ENCODE results near the gene CRKL.
"Not testable (repeated sequence)": the region's sequence is repeated elsewhere in the genome, so short reads cannot be mapped to it uniquely, and the experiment has no call there.

CRKL gene

DNA sequence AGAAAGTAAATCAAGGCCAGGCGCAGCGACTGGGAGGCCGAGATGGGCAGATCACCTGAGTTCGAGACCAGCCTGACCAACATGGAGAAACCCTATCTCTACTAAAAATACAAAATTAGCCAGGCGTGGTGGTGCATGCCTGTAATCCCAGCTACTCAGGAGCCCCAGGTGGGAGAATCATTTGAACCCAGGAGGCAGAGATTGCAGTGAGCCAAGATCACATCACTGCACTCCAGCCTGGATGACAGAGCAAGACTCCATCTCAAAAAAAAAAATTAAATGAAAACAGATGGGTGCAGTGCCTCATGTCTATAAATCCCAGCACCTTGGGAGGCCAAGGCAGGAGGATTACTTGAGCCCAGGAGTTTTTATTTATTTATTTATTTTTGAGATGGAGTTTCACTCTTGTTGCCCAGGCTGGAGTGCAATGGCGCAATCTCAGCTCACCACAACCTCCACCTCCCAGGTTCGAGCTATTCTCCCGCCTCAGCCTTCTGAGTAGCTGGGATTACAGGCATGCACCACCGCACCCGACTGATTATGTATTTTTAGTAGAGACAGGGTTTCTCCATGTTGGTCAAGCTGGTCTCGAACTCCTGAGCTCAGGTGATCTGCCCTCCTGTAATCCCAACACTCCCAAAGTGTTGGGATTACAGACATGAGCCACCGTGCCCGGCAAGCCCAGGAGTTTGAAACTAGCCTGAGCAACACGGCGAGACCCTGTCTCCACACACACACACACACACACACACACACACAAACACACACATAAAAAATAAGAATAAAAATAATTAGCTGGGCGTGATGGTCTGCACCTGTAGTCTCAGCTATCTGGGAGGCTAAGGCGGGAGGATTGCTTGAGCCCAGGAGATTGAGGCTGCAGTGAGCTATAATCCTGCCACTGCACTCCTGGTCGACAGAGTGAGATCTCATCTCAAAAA is 15.8 kb upstream of the CRKL start:
- not testable (repeated sequence) for DNase-seq (ENCODE audit: low spot score)

DNA sequence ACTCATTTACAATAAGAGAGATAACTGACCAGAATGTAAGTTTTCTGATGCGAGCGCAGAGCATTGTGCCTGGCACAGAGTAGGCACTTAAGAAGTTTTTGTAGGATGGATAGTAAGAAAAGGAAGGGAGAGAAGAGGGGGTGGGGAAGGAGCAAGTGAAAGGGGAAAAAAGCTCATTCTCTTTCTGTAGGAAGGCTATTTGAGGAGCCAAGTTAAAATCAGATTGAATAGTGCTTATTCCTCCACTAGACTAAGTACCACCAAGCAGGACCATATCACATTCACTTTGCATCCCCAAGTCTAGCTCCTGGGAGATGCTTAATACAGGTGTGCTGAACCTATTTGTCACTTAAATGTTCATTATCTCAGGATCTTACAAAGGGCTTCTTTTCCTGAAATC is 14.1 kb upstream of the CRKL start:
- DNase-seq (ENCODE audit: low spot score): no peak

DNA sequence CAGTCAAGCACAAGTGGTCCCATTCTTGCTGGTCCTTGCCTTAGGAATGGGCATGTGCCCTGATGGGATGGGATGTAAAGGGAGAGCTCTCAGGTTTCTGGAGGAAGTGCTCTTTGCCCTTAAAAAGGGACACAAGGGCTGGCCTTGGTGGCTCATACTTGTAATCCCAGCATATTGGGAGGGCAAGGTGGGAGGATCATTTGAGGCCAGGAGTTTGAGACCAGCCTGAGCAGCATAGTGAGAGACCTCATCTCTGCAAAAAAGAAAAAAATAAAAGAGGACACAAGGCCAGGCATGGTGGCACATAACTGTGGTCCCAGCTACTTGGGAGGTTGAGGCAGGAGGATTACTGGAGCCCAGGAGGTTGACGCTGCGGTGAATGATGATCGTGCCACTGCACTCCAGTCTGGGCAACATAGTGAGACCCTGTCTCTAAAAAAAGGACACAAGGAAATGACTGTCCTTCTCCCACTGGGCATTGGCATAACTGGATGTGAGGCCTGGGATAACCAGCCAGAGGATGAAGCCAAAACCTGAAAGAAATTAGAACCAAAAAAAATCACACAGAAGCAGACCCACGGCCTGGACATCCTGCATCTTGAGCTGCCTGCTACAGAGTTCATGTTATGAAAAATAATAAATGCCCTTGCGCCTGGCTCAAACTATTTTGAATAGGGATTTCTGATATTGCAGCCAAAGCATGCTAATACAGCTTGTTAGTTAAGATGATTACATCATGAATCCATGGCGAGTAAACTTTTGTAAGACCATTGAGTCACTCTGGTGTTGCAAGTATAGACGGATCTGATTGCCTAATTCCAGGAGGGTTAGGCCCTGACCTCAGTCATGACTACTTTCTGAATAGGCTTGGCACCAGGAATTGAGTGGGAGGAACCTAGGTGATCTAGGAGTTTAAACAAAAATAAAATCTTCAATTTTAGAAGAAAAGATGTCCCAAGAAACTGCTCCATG is 12.9 kb upstream of the CRKL start:
- no peak for DNase-seq (ENCODE audit: low spot score)

DNA sequence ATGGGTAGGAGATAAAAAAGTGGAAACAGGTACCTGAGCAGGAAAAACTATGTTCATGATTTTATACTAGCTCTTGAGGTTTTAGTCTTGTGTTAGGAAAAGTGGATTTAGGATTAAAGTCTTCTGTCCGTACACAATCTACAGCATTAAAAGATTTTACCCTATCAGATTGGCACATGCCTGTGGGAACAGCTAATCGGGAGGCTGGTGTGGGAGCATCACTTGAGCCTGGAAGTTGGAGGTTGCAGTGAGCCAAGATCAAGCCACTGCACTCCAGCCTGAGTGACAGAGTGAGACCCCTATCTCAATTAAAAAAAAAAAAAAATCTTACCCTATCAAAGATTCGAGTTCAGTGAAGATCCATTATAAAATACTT is 12.2 kb upstream of the CRKL start:
- no peak for DNase-seq (ENCODE audit: low spot score)

DNA sequence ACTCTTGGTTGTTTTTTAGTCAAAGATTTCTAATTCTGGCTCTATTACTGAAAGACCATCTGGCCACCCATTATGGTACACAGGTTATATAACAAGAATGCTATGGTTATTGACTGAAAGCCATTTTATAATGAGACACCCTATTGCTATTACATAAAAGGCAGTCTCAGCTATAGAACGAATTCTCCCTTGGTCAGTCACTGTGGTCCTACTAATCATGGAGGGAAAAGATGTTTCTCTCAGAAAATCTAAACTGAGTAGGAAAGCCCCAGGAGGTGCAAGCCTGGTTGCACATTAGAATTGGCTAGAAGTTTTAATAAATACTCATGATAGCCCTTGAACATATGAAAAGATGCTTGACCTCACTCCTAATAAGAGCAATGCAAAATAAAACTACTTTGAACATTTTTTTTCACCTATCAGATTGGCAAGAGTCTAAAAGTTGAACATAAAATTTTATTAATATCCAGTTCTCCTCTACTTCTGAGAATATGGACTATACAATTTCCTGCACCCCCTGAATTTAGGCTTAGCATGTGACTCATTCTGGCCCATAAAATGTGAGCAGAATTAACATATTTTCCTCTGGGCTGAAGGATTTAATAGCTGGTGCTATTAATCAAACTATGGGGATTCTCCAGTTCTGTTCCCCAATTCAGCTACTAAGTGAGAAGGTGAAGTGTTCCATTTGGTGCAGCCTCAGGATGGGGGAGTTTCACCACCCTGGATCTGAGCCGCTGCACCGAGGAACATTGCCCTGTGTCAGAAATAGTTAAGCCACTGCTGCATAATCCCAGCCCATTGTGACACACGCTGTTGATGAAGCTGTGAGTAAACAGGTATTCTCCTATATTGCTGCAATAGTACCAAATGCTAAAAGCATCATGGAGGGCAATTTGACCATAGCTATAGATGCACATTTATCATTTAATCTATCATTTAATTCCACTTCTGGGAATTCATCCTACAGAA is 11.5 kb upstream of the CRKL start:
- DNase-seq (ENCODE audit: low spot score): no peak

DNA sequence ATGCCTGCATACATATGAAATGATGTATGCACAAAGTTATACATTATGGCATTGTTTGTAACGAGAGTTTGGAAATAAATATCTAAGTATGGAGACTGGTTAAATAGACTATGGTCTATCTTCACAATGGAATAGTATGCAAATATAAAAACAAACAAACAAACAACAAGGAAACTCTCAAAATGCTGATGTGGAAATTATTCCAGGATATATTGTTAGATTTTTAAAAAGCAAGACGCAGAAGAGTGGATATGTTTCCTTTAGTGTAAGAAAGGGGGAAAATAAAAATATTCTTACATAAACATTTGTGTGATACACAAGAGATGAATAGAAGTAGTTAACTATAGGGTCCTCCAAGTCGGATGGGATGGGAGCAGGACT is 10.8 kb upstream of the CRKL start:
- DNase-seq (ENCODE audit: low spot score): no peak

DNA sequence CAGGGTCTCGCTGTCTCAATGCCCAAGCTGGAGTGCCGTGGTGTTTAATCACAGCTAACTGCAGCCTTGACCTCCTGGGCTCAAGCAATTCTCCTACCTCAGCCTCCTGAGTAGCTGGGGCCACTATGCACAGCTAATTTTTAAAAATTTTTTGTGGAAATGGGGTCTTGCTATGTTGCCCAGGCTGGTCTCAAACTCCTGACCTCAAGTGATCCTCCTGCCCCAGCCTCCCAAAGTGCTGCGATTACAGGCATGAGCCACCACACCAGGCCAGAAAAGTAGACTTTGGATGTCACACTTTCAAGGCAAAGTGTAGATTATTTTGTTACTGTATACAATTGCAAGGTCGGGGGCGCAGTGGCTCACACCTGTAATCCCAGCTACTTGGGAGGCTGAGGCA is 8.5 kb upstream of the CRKL start:
- DNase-seq (ENCODE audit: low spot score): not testable (repeated sequence)

DNA sequence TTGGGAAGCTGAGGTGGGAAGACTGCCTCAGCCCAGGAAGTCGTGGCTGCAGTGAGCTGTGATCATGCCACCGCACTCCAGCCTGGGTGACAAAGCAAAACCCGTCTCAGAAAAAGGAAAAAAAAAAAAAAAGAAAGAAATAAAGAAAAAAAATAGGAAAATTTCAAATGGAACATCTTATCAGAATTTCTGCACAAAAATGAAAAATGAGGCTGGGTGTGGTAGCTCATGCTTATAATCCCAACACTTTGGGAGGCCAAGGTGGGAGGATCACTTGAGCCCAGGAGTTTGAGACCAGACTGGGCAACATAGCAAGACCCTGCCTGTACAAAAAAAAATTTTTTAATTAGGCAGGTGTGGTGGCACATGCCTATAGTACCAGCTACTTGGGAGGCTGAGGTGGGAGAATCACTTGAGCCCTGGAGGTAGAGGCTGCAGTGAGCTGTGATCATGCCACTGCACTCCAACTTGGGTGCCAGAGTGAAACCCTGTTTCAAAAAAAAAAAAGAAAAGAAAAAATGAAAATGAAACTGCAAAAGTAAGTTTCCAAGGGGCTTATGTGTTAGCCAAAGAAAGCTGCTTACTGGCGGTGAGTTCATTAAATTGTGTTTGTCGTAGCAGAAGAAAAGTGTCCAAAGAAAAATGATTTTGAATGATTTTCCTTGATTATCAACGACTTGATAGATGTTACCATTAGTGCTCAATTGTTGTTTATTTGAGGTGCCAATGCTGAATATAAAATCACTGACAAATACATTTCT is 7.5 kb upstream of the CRKL start:
- DNase-seq (ENCODE audit: low spot score): no peak

DNA sequence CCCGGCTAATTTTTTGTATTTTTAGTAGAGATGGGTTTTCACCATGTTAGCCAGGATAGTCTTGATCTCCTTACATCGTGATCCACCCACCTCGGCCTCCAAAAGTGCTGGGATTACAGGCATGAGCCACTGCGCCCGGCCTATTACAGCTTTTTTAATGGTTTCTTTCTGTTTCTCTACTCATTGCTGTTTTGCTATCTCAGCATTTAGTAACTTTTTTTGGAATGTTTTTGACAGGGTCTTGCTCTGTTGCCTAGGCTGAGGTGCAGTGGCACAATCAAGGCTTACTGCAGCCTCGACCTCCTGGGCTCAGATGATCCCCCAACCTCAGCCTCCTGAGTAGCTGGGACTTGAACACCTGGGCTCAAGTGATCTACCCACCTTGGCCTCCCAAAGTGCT is 4.7 kb upstream of the CRKL start:
- DNase-seq (ENCODE audit: low spot score): no peak

DNA sequence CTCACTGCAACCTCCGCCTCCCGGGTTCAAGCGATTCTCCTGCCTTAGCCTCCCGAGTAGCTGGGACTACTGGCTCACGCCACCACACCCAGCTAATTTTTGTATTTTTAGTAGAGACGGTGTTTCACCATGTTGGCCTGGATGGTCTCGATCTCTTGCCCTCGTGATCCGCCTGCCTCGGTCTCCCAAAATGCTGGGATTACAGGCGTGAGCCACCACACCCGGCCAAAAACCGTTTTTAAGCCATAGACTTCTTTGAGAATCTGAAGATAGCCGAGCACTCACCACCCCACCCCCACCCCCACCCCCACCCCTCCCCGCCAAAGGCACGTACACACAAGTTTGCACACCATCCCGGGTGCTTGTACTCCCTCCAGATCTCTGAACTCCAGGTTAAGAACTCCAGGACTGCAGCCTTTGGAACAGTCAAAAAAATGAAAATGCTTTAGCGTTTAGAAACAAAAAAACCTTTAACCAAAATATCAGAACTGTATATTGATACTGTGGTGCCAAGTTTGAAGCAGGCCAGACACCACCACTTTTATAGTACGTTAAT is 1.5 kb downstream of the CRKL start:
- no peak for DNase-seq (ENCODE audit: low spot score)

DNA sequence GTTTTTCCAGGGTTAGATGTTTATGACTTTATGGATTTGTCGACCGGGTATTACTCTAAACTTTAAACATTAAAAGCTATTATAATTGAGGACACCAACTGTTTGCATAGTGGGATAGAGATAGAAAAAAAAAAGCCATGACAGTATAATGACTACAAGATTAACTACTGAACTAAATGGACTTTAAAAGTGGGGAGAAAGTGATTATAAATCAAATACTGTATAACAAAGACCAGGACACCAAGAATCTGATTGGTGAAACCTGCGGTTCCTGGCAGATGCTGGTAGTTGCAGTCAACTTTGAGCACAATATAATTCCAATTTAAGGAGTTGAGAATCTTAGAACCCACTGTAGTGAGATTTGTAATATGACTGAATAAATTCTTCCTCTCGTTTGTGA is 2.5 kb downstream of the CRKL start:
- DNase-seq (ENCODE audit: low spot score): no peak

DNA sequence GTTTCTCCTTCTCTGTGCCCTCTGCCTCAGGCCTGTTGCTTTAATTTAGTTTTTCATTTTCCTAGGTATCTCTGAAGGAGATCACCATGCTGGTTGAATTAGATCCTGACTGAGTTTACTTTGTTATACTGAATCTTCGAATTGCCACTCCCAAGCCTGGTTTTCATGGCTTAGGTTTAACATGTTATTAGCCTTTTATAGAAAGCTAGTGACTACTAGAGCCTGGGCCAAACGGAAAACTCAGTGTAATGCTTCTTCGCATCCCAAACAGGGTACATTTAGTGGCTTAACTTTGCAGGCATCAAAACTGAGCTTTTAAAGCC is 3.6 kb downstream of the CRKL start:
- DNase-seq (ENCODE audit: low spot score): no peak

DNA sequence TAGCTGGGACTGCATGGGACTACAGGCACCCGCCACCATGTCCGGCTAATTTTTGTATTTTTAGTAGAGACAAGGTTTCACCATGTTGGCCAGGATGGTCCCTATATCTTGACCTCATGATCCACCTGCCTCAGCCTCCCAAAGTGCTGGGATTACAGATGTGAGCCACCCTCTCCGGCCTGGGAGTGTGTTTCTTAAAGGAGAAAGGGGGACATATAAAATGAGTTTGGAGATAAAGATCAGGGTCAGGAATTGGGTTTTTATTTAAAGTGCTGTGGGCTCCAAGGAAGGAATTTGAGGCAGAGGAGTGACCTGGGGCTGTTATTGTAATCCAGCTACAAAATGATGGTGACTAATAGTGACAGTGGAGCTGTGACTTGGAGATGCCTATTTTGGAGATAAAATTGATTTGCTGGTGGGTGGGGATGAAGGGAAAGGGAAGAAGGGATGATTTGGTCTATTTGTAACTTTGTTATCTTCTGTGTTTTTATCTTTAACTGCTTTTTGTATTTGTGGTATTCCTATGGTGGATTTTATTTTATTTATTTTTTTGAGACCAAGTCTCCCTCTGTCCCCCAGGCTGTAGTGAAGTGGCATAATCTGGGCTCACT is 5.0 kb downstream of the CRKL start:
- DNase-seq (ENCODE audit: low spot score): no peak

DNA sequence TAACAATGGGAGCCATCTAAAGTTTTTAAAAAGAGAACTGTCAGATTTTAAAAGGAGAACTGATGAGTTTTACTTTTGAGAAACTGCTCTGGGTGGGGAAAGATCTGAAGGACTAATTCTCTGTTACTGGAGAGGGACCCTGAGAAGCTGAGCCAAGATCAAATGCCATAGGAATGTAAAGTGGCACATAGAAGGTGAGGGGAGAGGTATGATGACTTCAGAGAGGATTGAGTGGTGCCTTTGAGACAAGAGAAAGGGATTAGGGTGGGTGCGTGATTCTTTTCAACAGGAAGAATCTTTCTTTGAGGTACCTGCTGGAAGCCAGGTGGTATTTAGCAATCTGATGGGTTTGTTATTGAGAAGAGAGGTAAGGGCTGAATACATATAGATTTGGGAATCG is 9.0 kb downstream of the CRKL start:
- DNase-seq (ENCODE audit: low spot score): no peak

DNA sequence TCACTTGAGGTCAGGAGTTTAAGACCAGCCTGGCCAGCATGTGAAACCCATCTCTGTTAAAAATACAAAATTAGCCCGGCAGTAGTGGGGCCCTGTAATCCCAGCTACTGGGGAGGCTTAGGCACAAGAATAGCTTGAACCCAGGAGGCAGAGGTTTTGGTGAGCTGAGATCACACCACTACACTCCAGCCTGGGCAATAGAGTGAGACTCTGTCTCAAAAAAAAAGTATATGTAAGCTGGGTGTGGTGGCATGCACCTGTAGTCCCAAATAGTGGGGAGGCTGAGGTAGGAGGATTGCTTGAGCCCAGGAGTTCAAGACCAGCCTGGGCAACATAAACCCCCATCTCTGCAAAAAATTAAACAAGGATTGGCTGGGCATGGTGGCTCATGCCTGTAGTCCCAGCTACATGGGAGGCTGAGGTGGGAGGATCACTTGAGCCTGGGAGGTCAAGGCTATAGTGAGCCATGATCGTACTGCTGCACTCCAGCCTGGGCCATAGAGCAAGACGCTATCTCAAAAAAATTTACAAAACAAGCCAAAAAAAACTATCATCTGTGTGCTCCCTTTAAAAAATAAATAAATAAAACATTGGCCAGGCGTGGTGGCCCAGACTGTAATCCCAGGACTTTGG is 10.8 kb downstream of the CRKL start:
- no peak for DNase-seq (ENCODE audit: low spot score)

DNA sequence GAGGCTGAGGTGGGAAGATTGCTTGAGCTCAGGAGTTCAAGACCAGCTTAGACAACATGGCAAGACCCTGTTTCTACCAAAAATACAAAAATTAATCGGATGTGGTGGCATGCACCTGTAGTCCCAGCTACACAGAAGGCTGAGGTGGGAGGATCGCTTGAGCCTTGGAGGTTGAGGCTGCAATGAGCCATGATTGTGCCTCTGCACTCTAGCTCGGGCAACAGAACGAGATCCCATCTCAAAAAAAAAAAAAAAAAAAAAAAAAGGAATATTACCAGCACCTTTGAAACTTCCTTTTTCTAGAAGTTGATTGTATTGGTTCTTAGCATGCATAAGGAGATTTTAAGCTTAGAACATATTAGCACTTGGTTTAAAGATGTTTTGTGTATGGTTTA is 11.4 kb downstream of the CRKL start:
- no peak for DNase-seq (ENCODE audit: low spot score)

DNA sequence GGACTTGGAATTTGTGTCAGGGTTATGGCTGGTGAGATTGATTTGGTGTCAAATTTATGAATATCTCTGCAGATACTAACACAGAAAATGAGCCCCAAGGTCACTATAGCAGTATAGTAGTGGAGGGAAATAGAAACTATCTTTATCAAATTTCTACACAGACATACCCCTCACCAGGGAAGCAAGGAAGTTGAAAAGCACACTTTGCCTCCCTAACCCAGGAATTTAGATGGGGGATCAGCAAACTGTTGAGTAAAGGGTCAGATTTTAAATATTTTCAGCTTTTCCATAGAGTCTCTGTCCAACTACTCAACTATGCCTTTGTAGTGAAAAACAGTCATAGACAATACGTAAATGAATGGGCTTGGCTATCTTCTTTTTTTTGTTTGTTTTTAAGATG is 12.8 kb downstream of the CRKL start:
- no peak for DNase-seq (ENCODE audit: low spot score)

DNA sequence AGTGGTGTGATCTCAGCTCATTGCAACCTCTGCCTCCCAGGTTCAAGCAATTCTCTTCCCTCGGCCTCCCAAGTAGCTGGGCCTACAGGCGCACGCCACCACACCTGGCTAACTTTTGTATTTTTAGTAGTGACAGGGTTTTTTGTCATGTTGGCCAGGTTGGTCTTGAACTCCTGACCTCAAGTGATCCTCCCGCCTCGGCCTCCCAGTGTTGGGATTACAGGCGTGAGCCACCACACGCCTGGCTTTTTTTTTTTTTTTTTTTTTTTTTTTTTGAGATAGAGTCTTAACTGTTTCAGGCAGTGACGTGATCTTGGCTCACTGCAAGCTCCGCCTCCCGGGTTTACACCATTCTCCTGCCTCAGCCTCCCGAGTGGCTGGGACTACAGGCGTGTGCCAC is 13.2 kb downstream of the CRKL start:
- not testable (repeated sequence) for DNase-seq (ENCODE audit: low spot score)

DNA sequence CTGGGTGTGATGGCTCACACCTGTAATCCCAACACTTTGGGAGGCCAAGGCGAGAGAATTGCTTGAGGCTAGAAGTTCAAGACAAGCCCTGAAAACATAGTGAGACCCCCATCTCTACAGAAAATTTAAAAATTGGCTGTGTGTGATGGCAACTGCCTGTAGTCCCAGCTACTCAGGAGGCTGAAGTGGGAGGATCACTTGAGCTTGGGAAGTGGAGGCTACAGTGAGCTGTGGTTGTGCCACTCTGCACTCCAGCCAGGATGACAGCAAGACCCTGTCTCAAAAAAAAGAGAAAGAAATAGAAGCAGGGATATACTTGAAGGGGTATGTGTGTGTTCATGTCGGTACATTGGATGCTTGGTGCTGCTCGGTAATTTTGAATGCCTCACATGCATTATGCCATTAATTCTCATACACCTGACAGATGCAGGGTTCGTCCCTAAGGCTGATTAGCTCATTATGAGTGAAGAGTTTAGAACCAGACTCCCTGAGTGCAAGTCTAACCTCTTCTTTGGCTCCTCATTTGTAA is 14.0 kb downstream of the CRKL start:
- no peak for DNase-seq (ENCODE audit: low spot score)

DNA sequence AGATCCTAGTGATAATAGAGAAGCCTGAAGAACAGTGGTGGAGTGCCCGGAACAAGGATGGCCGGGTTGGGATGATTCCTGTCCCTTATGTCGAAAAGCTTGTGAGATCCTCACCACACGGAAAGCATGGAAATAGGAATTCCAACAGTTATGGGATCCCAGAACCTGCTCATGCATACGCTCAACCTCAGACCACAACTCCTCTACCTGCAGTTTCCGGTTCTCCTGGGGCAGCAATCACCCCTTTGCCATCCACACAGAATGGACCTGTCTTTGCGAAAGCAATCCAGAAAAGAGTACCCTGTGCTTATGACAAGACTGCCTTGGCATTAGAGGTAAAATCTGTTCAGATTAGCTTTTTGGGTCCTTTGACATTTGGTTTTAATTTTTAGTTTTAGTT is 16.7 kb downstream of the CRKL start:
- no peak for DNase-seq (ENCODE audit: low spot score)

All from iPS-NIHi11 (cell line).